Dermis microvascular lymphatic vessel endothelial cell (primary cell): ENCODE data around the gene R3HDM2. TPM values are rescaled to one million over a fixed set of nuclear protein-coding genes. Genes with fewer than 3 reads are reported as not detected.
A peak's percentile ranks its signal among the peaks of the same experiment; 100 is the strongest.

ENCODE experiments used
- DNase-seq, 2 donors: peaks; one replicate each; pipeline versions ENCODE4 v3.0.0 to v3.0.0-alpha.2; 2010; ENCODE audit warnings: low read depth in 2 of 2
- total RNA-seq: library from RNA; depleted of rRNA; stranded (reverse); fragments of >200 nt; gene quantifications from 2 replicates; pipeline ENCODE4 v1.2.1, GENCODE V29; 2014

Gene R3HDM2
- total RNA-seq, 1 donor from 2014 or later = 3.1 TPM

GRCh38 chr12:57218030-57218853, 212.6 kb downstream of the R3HDM2 start:
- no peak for DNase-seq

DNA sequence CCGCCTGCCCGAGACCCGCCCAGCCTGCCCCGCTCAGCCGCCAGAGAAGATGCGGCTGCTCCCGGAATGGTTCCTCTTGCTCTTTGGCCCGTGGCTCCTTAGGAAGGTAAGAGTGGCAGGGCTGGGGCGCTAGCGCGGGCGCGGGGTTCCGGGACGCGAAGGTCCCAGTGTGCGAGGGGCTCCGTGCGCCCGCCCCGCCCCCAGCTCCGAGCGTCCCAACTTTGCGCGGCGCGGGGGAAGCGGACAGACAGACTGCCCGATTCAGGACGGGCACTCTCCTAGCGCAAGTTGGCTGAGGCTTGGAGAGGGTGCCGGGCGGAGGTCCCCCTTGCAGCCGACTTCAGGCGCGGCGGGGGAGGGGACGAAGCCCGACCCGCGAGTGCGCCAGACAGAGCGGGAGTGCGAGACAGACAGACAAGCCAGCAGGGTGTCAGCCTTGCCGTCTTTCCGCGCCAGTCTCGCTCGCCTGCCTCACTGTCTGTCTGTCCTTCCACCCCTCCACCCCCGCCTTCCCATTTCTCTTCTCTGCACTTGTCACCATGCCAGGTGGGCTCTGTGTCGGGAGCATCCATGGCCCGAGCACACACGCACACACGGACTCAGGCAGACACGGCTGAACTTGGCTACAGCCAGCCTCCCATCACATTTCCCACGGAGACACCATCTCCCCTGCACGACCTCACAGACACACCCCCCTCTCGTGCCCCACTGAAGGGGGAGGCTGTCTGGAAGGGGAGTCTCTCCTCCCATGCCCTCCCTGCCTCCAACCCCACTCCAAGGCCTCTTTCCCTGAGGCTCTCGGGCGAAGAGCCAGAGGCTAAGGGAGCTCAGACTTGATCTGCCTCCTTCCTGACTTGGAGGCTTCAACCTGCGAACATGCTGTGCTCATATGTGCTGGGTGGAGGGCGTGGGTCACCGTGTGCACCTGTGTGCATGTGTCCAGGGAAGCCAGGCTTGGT, 213.6 kb downstream of the R3HDM2 start:
- no peak for DNase-seq

- peak in 1 of 2 donors; percentile 11 for DNase-seq
These were observed 214.6 kb downstream of the R3HDM2 start, which contains the start of gene NXPH4 for GRCh38 chr12:57216014-57216911. TSS of gene NXPH4 (plus strand) at chr12:57216794. CDS start at chr12:57216970, 176 bp downstream.

GRCh38 chr12:57215668-57216013, 215.2 kb downstream of the R3HDM2 start:
- no peak for DNase-seq

DNA sequence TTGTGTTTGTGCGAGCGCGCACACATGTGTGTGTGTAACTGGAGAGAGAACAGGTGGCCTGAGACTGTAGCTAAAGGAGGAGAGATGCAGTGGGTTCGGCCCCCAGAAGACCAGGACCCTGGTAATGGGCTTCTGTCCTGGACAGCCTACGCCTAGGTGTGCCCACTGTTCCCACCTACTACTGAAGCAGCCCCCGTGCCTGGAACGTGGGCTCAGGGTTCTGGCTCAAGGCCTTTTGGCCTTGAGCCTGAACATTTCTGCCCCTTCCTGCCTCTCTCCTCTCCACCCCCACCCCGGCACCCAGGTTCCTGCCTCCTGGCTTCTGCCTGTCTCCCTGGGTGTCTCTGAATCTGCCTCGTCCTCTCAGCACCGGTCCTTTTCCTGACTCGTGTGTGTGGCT, 215.8 kb downstream of the R3HDM2 start:
- DNase-seq = no peak

- peak in 1 of 2 donors; percentile 64 for DNase-seq
These were observed 216.5 kb downstream of the R3HDM2 start for GRCh38 chr12:57214398-57214781.

GRCh38 chr12:57213763-57214397, 217.0 kb downstream of the R3HDM2 start:
- no peak for DNase-seq

GRCh38 chr12:57213058-57213715, 217.7 kb downstream of the R3HDM2 start:
- DNase-seq = peak; percentile 54 to 80

DNA sequence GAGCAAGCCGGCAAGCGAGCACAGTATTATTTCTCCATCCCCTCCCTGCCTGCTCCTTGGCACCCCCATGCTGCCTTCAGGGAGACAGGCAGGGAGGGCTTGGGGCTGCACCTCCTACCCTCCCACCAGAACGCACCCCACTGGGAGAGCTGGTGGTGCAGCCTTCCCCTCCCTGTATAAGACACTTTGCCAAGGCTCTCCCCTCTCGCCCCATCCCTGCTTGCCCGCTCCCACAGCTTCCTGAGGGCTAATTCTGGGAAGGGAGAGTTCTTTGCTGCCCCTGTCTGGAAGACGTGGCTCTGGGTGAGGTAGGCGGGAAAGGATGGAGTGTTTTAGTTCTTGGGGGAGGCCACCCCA, 218.2 kb downstream of the R3HDM2 start:
- no peak for DNase-seq

- no peak for DNase-seq
These were observed 218.8 kb downstream of the R3HDM2 start for GRCh38 chr12:57211791-57212700.

- no peak for DNase-seq
These were observed 219.7 kb downstream of the R3HDM2 start for GRCh38 chr12:57210926-57211692.

DNA sequence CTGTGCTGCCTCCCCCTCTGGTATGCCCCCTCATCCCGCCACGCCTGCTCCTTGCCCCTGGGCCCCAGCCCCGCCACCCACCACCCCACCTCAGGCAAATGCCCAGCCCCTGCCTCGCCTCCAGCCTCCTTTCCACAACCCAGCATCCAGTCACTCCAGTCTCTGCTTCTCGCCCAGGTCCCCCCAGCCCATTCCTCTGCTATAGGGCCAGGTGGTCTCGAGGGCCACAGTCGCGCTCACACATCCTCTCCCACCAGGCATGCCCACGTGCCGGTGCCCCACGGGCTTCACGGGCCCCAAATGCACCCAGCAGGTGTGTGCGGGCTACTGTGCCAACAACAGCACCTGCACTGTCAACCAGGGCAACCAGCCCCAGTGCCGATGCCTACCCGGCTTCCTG, 220.4 kb downstream of the R3HDM2 start:
- no peak for DNase-seq

DNA sequence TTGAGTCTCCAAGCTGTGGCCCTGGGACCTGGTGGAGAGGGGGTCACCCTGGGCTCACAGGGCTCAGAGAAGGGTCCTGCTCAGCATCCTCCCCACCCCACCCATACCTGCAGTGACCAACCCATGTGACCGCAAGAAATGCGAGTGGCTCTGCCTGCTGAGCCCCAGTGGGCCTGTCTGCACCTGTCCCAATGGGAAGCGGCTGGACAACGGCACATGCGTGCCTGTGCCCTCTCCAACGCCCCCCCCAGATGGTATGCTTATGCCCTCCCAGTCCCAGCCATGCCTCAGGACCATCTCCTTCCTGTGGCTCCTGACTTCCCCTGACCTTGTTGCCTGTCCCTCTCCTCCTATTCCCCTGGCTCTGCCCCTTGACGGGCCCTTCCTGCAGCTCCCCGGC, 220.9 kb downstream of the R3HDM2 start:
- no peak for DNase-seq

DNA sequence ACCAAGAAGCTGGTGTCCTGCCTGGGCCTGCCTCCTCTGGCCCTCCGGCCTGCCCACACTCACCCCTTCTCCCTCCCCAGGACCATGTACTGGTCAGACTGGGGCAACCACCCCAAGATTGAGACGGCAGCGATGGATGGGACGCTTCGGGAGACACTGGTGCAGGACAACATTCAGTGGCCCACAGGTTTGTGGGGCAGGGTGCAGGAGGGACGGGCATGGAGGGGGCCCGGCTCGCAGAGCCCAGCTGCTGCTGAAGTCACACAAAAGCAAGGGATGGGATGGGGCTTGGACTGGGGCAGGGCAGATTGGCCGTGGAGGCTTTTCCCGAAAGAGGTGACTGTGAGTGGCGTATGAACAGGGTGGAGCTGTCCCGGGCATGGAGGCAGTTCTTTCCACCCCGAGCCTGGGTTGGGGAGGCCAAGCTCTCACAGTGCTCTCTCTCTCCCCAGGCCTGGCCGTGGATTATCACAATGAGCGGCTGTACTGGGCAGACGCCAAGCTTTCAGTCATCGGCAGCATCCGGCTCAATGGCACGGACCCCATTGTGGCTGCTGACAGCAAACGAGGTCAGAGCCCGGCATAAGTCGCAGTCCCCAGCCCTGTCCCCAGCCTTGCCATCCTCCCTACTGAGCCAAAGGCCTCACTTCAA, 222.1 kb downstream of the R3HDM2 start:
- peak; percentile 52 to 56 for DNase-seq

- no peak for DNase-seq
These were observed 222.9 kb downstream of the R3HDM2 start for GRCh38 chr12:57207731-57208630.

GRCh38 chr12:57205931-57206330, 224.9 kb downstream of the R3HDM2 start:
- DNase-seq = no peak

- DNase-seq = no peak
These were observed 225.7 kb downstream of the R3HDM2 start for GRCh38 chr12:57205186-57205585.
